NB4 (cell line): ENCODE measurements around the gene CHRNA1.
A peak's percentile ranks its signal among the peaks of the same experiment; 100 is the strongest.

Source experiments
- DNase-seq: peaks from one replicate; pipeline ENCODE4 v3.0.0; 2010; ENCODE audit warnings: low read depth
- H3K4me3 ChIP-seq: one replicate; pipeline ENCODE4 v1.5.1; 2011; ENCODE audit warnings: mild to moderate bottlenecking, low read depth, low read length, moderate library complexity
- MYC ChIP-seq: IDR thresholded peaks from 2 replicates; pipeline ENCODE4 v1.6.1; 2011; ENCODE audit warnings: low read depth, low read length
- POLR2A ChIP-seq: IDR thresholded peaks from 2 replicates; pipeline ENCODE4 v1.6.1; 2011; ENCODE audit warnings: mild to moderate bottlenecking; ENCODE audit not compliant: insufficient read length; ENCODE audit errors: extremely low read depth
- TF ChIP-seq, protein P1 (sequence below): IDR thresholded peaks from one replicate; pipeline ENCODE4 v1.5.1; 2012; ENCODE audit warnings: low read depth, low read length
- TF ChIP-seq, protein P2 (sequence below): IDR thresholded peaks from 2 replicates; pipeline ENCODE4 v1.6.1; 2011; ENCODE audit warnings: low read depth, low read length

CHRNA1 gene

DNA sequence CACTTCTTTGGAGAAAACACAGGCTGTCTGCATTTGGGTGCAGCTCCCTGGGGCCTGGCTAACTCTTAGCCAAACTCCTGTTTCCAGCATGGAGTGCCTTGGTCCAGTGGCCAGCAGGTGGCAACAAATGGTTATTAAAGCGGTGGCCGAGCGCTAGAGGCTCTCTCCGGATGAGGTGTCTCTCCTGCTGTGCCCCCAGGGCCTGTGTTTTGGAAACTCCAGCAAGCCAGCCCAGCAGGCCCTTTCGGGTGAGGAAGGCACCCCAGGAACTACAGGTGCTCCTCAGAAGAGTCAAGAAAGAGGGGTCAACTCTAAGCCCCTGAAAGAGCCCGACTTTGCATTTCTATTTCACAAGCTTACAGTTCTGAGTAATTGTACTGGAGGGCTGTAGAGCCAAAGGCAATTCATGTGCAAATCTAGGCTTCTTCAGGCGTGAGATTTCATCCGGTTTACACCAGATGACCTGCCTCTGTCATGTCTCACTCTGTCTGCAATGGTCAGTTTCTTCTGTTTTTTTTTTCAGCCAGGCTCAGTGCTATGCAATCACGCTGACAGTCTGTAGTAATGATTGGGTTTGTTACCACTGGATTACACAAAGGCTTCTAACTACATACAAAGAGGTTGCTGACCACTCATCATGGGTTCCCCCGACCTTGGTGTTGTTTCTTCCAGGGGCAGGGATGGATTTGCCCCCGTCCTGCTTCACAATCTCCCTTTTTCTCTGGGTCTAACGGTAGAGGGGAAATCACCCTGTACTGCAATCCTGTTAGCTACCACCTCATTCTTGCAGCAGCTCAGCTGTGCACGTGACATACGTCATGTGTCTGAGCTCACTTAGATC, 7.6 kb upstream of the CHRNA1 start:
- TF ChIP-seq POLR2A (no peak), MYC (no peak)
- TF ChIP-seq, protein P1, sequence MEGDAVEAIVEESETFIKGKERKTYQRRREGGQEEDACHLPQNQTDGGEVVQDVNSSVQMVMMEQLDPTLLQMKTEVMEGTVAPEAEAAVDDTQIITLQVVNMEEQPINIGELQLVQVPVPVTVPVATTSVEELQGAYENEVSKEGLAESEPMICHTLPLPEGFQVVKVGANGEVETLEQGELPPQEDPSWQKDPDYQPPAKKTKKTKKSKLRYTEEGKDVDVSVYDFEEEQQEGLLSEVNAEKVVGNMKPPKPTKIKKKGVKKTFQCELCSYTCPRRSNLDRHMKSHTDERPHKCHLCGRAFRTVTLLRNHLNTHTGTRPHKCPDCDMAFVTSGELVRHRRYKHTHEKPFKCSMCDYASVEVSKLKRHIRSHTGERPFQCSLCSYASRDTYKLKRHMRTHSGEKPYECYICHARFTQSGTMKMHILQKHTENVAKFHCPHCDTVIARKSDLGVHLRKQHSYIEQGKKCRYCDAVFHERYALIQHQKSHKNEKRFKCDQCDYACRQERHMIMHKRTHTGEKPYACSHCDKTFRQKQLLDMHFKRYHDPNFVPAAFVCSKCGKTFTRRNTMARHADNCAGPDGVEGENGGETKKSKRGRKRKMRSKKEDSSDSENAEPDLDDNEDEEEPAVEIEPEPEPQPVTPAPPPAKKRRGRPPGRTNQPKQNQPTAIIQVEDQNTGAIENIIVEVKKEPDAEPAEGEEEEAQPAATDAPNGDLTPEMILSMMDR: peak; percentile 91
- TF ChIP-seq, protein P2, sequence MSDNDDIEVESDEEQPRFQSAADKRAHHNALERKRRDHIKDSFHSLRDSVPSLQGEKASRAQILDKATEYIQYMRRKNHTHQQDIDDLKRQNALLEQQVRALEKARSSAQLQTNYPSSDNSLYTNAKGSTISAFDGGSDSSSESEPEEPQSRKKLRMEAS: no peak
- no peak overlapping the region for H3K4me3 ChIP-seq
- peak; percentile 76 for DNase-seq

DNA sequence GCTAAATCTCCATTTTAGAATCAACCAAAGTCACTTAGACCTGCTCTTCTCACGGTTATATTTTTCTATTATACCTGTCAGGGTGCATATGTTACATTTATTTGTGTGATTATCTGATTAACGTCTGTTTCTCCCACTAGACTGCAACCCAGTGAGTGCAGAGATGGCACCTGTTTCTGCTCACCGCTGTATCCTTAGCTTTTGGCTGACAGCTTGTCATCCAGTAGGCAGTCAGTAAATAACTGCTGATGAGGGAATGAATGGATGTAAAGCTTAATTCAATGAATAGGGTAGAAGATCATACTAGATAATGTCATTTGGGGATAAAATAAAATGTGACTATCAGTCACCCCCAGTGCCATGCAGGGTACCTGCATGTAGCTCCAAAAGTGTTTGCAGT, 6.9 kb upstream of the CHRNA1 start:
- H3K4me3 ChIP-seq: no peak overlapping the region
- no peak for DNase-seq
- no peak for TF ChIP-seq MYC
- TF ChIP-seq, protein P1: no peak
- TF ChIP-seq, protein P2: no peak
- TF ChIP-seq POLR2A: no peak

DNA sequence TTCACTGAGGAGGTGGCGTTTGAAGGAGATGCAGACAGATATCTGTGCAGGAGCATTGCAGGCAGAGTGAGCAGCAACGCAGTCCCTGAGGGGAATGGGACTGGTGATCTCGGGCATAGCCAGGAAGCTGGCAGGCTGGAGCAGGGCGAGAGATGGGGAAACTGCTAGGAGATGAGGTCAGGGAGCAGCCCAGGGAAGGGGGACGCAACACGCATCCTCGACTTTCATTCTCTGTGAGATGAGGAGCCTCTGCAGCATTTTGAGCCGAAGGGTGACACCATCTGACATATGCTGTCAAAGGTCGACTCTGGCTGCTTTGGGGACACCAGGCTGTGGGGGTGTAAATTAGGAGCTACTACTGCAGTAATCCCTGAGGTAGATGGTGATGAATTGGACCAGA, 4.3 kb upstream of the CHRNA1 start:
- no peak for DNase-seq
- TF ChIP-seq, protein P1: no peak
- no peak for TF ChIP-seq MYC
- TF ChIP-seq, protein P2: no peak
- no peak overlapping the region for H3K4me3 ChIP-seq

DNA sequence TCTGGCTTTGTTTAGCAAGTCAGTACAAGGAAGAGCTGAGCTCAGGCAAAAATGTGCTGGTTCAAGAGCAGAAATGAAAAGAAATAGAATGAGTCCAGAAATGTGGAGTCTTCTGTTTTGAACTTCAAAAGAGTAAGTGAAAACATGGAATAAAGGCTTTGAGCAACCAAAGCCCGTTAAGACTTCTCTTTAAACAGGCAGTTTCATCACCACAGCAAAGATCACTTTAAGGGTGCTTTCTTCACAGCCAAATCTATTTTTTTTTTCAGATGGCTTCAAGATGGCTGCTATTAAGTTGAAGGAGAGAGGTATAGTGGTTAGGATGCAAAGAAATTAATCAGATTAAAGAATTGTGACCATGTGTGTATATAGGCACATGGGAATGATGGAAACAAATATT, 2.0 kb upstream of the CHRNA1 start:
- no peak overlapping the region for H3K4me3 ChIP-seq
- TF ChIP-seq, protein P2: no peak
- TF ChIP-seq, protein P1: no peak
- TF ChIP-seq MYC: no peak
- no peak for TF ChIP-seq POLR2A
- no peak for DNase-seq

DNA sequence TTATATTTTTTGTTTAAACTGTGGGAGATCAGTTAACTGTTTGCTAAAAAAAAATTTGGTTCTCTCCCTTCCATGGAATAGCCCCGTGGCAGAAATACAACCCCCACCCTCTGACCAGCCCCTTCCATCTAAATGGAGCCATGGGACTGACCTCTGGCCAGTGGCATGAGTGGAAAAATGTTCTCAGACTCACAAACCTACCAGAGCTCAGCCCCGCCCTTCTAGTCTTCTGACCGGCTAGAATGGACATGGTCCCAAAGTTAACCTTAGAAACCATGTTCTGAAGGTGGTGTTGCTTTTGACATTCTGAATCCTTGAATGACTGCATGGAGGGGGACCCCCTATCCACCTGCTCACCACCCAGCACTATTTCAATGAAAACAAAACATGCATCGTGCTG, 1.3 kb upstream of the CHRNA1 start:
- no peak overlapping the region for H3K4me3 ChIP-seq
- DNase-seq: no peak
- TF ChIP-seq, protein P2: no peak
- TF ChIP-seq, protein P1: no peak
- TF ChIP-seq MYC (no peak), POLR2A (no peak)
